ENCODE results near the gene RAB14.
A peak's percentile ranks its signal among the peaks of the same experiment; 100 is the strongest.

RAB14 gene

DNA sequence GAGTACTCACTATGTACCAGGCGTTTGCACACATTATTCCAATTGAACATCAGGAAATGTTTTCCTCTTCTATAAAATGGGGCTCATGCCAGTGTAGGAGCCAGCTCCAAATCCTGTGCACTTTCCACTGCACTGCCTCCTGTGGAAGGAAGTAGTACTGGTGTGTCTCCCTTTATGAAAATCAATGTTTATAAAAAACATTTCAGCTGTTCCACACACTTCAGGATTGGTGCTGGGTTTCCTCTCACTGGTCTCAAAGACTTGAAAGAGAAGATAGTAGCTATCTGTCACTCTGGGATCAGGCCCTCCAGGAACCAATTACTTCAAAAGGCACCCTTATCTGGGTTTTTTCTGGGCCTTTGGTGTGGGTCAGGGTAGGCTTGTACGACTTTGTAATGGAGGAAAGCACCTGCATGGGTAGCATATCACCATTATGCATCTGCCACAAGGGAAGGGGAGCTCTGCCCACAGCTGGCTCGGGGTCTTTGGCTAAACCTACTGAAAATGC lies 32.5 kb downstream of the RAB14 start:
- ATAC-seq (ENCODE audit: low read depth) (peak; percentile 66; the same call in 1 of the 3 replicates), DNase-seq (ENCODE audit: low spot score) (no peak)
- Histone ChIP-seq H3K4me3 (ENCODE audit: severe bottlenecking) (no peak overlapping the region), H3K27me3 (ENCODE audit: insufficient read depth, poor library complexity, severe bottlenecking) (no peaks in the 10 kb centered on the region), H3K36me3 (ENCODE audit: low read depth) (peaks cover 83% of the 10 kb centered on the region), H3K9me3 (ENCODE audit: severe bottlenecking) (no peaks in the 10 kb centered on the region), H3K4me1 (ENCODE audit: insufficient read depth, poor library complexity, severe bottlenecking) (no peaks in the 10 kb centered on the region), H3K27ac (ENCODE audit: poor library complexity, severe bottlenecking) (no peak overlapping the region)
- TF ChIP-seq, protein P1, sequence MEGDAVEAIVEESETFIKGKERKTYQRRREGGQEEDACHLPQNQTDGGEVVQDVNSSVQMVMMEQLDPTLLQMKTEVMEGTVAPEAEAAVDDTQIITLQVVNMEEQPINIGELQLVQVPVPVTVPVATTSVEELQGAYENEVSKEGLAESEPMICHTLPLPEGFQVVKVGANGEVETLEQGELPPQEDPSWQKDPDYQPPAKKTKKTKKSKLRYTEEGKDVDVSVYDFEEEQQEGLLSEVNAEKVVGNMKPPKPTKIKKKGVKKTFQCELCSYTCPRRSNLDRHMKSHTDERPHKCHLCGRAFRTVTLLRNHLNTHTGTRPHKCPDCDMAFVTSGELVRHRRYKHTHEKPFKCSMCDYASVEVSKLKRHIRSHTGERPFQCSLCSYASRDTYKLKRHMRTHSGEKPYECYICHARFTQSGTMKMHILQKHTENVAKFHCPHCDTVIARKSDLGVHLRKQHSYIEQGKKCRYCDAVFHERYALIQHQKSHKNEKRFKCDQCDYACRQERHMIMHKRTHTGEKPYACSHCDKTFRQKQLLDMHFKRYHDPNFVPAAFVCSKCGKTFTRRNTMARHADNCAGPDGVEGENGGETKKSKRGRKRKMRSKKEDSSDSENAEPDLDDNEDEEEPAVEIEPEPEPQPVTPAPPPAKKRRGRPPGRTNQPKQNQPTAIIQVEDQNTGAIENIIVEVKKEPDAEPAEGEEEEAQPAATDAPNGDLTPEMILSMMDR (IDR thresholded peaks at IDR 0.05; ENCODE audit: poor library complexity, severe bottlenecking): peak; percentile 35

DNA sequence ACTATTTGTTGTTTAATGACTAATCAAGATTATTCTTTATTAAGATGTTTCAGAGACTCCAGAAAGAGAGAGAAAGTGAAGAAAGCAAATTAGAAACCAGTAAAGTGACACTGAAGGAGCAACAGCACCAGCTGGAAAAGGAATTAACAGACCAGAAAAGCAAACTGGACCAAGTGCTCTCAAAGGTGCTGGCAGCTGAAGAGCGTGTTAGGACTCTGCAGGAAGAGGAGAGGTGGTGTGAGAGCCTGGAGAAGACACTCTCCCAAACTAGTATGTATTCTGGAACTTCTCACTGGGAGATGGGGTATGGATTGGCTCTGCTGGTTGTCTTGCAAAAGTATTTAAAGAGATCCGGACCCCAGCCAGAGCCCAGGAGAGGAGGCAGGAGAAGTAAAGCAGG lies 33.6 kb downstream of the RAB14 start:
- TF ChIP-seq, protein P1 (IDR thresholded peaks at IDR 0.05; ENCODE audit: poor library complexity, severe bottlenecking): no peak
- no peak overlapping the region for H3K4me3 ChIP-seq (ENCODE audit: severe bottlenecking)
- DNase-seq (ENCODE audit: low spot score) (no peak), ATAC-seq (ENCODE audit: low read depth) (no peak)
- H3K27ac ChIP-seq (ENCODE audit: poor library complexity, severe bottlenecking): no peak overlapping the region
- H3K27me3 ChIP-seq (ENCODE audit: insufficient read depth, poor library complexity, severe bottlenecking): no peaks in the 10 kb centered on the region
- H3K9me3 ChIP-seq (ENCODE audit: severe bottlenecking): no peaks in the 10 kb centered on the region
- H3K4me1 ChIP-seq (ENCODE audit: insufficient read depth, poor library complexity, severe bottlenecking): no peaks in the 10 kb centered on the region
- H3K36me3 ChIP-seq (ENCODE audit: low read depth): peaks cover 81% of the 10 kb centered on the region

DNA sequence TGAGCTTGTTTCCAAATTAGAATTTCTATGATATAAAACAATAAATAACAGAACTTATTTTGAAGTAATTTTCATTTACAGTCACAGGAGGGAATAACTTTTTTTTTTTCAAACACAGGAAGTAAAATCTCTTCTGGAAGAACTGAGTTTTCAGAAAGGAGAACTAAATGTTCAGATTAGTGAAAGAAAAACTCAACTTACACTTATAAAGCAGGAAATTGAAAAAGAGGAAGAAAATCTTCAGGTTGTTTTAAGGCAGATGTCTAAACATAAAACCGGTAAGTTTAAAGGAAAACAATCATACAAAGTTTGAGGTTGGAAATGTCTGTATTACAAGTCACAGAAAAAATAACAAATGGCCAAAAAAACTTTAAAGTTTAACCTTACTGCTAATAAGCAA lies 41.6 kb downstream of the RAB14 start:
- H3K4me3 ChIP-seq (ENCODE audit: severe bottlenecking): no peak overlapping the region
- ATAC-seq (ENCODE audit: low read depth) (no peak), DNase-seq (ENCODE audit: low spot score) (no peak)
- TF ChIP-seq, protein P1 (IDR thresholded peaks at IDR 0.05; ENCODE audit: poor library complexity, severe bottlenecking): no peak
- H3K27ac ChIP-seq (ENCODE audit: poor library complexity, severe bottlenecking): no peak overlapping the region
- H3K4me1 ChIP-seq (ENCODE audit: insufficient read depth, poor library complexity, severe bottlenecking): peaks cover 21% of the 10 kb centered on the region
- no peaks in the 10 kb centered on the region for H3K27me3 ChIP-seq (ENCODE audit: insufficient read depth, poor library complexity, severe bottlenecking)
- no peaks in the 10 kb centered on the region for H3K9me3 ChIP-seq (ENCODE audit: severe bottlenecking)
- H3K36me3 ChIP-seq (ENCODE audit: low read depth): peaks cover 76% of the 10 kb centered on the region

DNA sequence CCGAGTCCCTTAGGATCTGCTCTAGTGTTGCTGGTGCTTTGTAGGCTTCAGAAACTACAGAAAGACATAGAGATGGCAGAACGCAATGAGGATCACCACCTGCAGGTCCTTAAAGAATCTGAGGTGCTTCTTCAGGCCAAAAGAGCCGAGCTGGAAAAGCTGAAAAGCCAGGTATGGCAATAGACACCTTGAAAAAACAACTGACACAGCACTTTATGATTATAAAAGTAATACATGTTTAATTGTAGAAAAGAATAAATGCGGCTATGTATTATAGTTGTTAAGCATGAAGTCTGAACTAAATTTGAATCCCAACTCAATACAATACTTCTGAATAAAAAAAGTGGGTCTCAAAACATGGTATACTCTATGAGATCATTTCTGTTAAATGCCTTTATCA lies 43.7 kb downstream of the RAB14 start:
- no peaks in the 10 kb centered on the region for H3K9me3 ChIP-seq (ENCODE audit: severe bottlenecking)
- H3K4me1 ChIP-seq (ENCODE audit: insufficient read depth, poor library complexity, severe bottlenecking): peaks cover 33% of the 10 kb centered on the region
- ATAC-seq (ENCODE audit: low read depth) (no peak), DNase-seq (ENCODE audit: low spot score) (no peak)
- no peaks in the 10 kb centered on the region for H3K27me3 ChIP-seq (ENCODE audit: insufficient read depth, poor library complexity, severe bottlenecking)
- H3K4me3 ChIP-seq (ENCODE audit: severe bottlenecking): no peak overlapping the region
- H3K36me3 ChIP-seq (ENCODE audit: low read depth): peaks cover 72% of the 10 kb centered on the region
- TF ChIP-seq, protein P1 (IDR thresholded peaks at IDR 0.05; ENCODE audit: poor library complexity, severe bottlenecking): no peak
- H3K27ac ChIP-seq (ENCODE audit: poor library complexity, severe bottlenecking): no peak overlapping the region

DNA sequence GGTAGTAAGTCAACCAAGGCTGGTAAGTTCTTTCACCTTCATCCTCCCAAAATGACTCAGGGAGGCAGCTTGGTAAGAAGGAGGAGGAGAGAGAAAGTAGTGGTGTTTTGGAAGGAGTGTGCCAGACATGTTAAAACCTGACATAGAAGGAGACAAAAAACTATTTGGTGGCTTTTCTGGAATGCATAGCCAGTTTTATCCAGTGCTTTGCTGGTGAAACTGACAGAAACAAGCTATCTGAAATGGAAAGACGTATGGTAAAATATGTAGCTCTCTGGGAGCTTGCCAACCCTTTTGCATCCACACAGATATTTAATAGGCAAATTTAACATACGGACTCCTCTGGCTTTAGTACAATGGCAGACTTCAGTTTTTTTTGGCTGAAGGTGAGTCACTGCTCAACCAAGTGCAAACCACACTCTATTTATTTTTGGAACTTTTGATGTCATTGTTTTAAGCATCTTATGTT lies 45.4 kb downstream of the RAB14 start:
- no peaks in the 10 kb centered on the region for H3K9me3 ChIP-seq (ENCODE audit: severe bottlenecking)
- peaks cover 58% of the 10 kb centered on the region for H3K36me3 ChIP-seq (ENCODE audit: low read depth)
- H3K27ac ChIP-seq (ENCODE audit: poor library complexity, severe bottlenecking): peak overlapping the region; percentile 47
- peaks cover 33% of the 10 kb centered on the region for H3K4me1 ChIP-seq (ENCODE audit: insufficient read depth, poor library complexity, severe bottlenecking)
- H3K4me3 ChIP-seq (ENCODE audit: severe bottlenecking): no peak overlapping the region
- H3K27me3 ChIP-seq (ENCODE audit: insufficient read depth, poor library complexity, severe bottlenecking): no peaks in the 10 kb centered on the region
- ATAC-seq (ENCODE audit: low read depth): peak; percentile 82
- DNase-seq (ENCODE audit: low spot score): no peak
- TF ChIP-seq, protein P1 (IDR thresholded peaks at IDR 0.05; ENCODE audit: poor library complexity, severe bottlenecking): no peak

Data from RWPE2 (cell line).